ENCODE data around the gene THRA. TPM values are rescaled to one million over a fixed set of nuclear protein-coding genes. Genes with fewer than 3 reads are reported as not detected.
A peak's percentile ranks its signal among the peaks of the same experiment; 100 is the strongest.

The THRA gene
- total RNA-seq, 2 donors from 2014 or later = 35.2 to 79.8 TPM

GRCh38 chr17:40067710-40068109 is 4.9 kb downstream of the THRA start:
- H3K4me3 ChIP-seq = no peak overlapping the region
- 97% methylated on average over 7 of the region's 7 CpGs for WGBS
- peaks cover 35% of the 10 kb centered on the region for H3K4me1 ChIP-seq (replicated peaks)
- H3K27ac ChIP-seq = peak overlapping the region; percentile 89 to 93
- TF ChIP-seq POLR2AphosphoS5 (IDR thresholded peaks at IDR 0.05) (no peak), CTCF (IDR thresholded peaks at IDR 0.05) (no peak), POLR2A (IDR thresholded peaks at IDR 0.05) (no peak)
- no peaks in the 10 kb centered on the region for H3K27me3 ChIP-seq (replicated peaks; ENCODE audit: insufficient read depth)
- intact Hi-C loops (cut with DNase I) = no loop called here
- DNase-seq (ENCODE audit: low spot score) = no peak
- no peaks in the 10 kb centered on the region for H3K36me3 ChIP-seq
- no peaks in the 10 kb centered on the region for H3K9me3 ChIP-seq

- no peak for DNase-seq (ENCODE audit: low spot score)
- Histone ChIP-seq H3K27me3 (replicated peaks; ENCODE audit: insufficient read depth) (no peaks in the 10 kb centered on the region), H3K9me3 (no peaks in the 10 kb centered on the region), H3K27ac (peak overlapping the region; percentile 89 to 93), H3K4me1 (replicated peaks) (peaks cover 39% of the 10 kb centered on the region), H3K4me3 (peak overlapping the region in 1 of 2 donors; percentile 17), H3K36me3 (no peaks in the 10 kb centered on the region)
- TF ChIP-seq POLR2A (IDR thresholded peaks at IDR 0.05) (no peak), CTCF (IDR thresholded peaks at IDR 0.05) (no peak), POLR2AphosphoS5 (IDR thresholded peaks at IDR 0.05) (no peak)
- intact Hi-C loops (cut with DNase I) = no loop called here
- 29% methylated on average over 4 of the region's 4 CpGs for WGBS
Measured at GRCh38 chr17:40068129-40068581, 5.4 kb downstream of the THRA start.

- 5% methylated on average over 5 of the region's 5 CpGs for WGBS
- intact Hi-C loops (cut with DNase I) = no loop called here
- Histone ChIP-seq H3K9me3 (no peaks in the 10 kb centered on the region), H3K36me3 (no peaks in the 10 kb centered on the region), H3K27ac (peak overlapping the region; percentile 89 to 93), H3K4me1 (replicated peaks) (peaks cover 39% of the 10 kb centered on the region), H3K27me3 (replicated peaks; ENCODE audit: insufficient read depth) (no peaks in the 10 kb centered on the region), H3K4me3 (peak overlapping the region in 1 of 2 donors; percentile 17)
- no peak for DNase-seq (ENCODE audit: low spot score)
- no peak for TF ChIP-seq POLR2A (IDR thresholded peaks at IDR 0.05)
- TF ChIP-seq CTCF (IDR thresholded peaks at IDR 0.05) = no peak
- TF ChIP-seq POLR2AphosphoS5 (IDR thresholded peaks at IDR 0.05) = no peak
Measured at GRCh38 chr17:40068584-40068916, 5.8 kb downstream of the THRA start.

- Histone ChIP-seq H3K9me3 (no peaks in the 10 kb centered on the region), H3K27ac (peak overlapping the region; percentile 89 to 93), H3K4me1 (replicated peaks) (peaks cover 40% of the 10 kb centered on the region), H3K27me3 (replicated peaks; ENCODE audit: insufficient read depth) (no peaks in the 10 kb centered on the region), H3K4me3 (peak overlapping the region in 1 of 2 donors; percentile 17), H3K36me3 (no peaks in the 10 kb centered on the region)
- 1% methylated on average over 14 of the region's 14 CpGs for WGBS
- DNase-seq (ENCODE audit: low spot score) = peak; percentile 92
- intact Hi-C loops (cut with DNase I) = no loop called here
- TF ChIP-seq POLR2AphosphoS5 (IDR thresholded peaks at IDR 0.05) = peak; percentile 89
- TF ChIP-seq POLR2A (IDR thresholded peaks at IDR 0.05) = peak; percentile 50
- TF ChIP-seq CTCF (IDR thresholded peaks at IDR 0.05) = peak in 1 of 4 experiments; percentile 20
Measured at GRCh38 chr17:40068917-40069750, 6.4 kb downstream of the THRA start.
